ENCODE results near the gene TMEM245.

Gene TMEM245

DNA sequence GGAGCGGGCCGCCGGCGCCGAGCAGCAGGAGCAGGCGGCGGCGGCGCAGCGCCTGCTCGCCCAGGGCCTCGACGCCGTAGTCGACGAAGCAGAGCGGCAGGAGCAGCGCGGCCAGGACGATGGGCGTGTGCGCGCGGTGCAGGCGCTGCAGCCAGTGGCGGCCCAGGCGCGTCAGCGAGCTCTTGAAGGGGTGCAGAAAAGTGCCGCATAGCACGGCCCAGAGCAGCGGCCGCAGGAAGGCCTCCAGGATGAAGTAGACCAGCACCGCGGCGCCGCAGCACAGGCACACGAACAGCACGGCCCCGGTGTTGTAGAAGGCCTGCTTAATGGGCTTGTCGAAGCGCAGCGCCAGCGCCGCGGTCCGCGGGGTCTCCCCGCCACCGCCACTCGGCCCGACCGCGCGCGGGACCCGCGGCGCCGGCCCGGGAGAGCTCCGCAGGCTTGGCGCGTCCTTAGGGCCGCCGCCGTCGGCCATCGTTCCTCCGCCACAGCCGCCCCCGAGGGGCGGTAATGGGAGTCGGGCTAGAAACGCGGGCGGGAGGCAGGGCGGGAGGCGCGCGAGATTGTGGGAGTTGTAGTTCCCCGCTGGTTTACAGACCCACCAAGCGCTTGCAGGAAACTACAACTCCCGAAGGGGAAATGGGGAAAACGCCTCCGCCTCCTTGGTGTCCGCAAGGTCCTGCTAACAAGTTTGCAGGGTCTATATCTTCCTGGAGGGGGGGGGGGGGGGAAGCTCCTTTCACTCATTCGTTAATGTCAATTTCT is at the start of gene TMEM245:
Gene TMEM245 (minus strand): TSS at position 509 of the 765 bp plus-strand sequence. CDS start 34 bp downstream, at position 475.
- H3K27ac ChIP-seq = peak within 1 kb of the TSS; percentile 88
- peak; percentile 99 for DNase-seq (ENCODE audit: low spot score)
- no peak for TF ChIP-seq CTCF (conservative IDR thresholded peaks at IDR 0.05; ENCODE audit: low read depth)
- ChIA-PET CTCF (interaction anchor here (0.6 to 2.4 kb wide), 5 partner anchors 39 to 1297 kb away, joined by 3 to 8 read pairs (median 3); no protein-coding TSS in a partner anchor), POLR2A (ENCODE audit: low non-redundant PET) (interaction anchor here (0.5 to 0.6 kb wide), 4 partner anchors 9 to 49 kb away, joined by 3 to 4 read pairs (median 3); no protein-coding TSS in a partner anchor)

DNA sequence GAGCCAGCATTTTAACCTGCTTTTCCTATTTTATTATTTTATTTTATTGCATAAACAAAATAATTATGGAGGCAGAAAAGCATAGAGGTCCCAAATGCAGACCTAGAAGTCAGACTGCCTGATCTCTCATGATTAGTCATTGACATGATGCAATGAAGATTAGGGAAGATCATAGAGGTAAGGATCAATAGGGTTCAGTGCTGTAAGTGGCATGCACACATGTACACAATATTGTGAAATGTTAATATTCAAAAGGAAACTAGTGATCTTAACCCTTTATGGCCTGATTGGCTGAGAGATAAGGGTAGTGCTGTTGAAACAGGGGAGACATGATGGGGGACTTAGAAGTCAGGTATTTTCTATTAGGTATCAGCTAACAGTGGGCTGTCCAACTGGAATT is 48.4 kb upstream of the TMEM245 start:
- DNase-seq (ENCODE audit: low spot score) = peak; percentile 51
- ChIA-PET POLR2A (ENCODE audit: low non-redundant PET) (interaction anchor here (0.6 kb wide), 1 partner anchor 48 kb away, joined by 3 read pairs; no protein-coding TSS in a partner anchor), CTCF (interaction anchor here (2.0 kb wide), 1 partner anchor 15 kb away, joined by 6 read pairs; no protein-coding TSS in a partner anchor)
- H3K27ac ChIP-seq = no peak overlapping the region
- TF ChIP-seq CTCF (conservative IDR thresholded peaks at IDR 0.05; ENCODE audit: low read depth) = no peak

- ChIA-PET POLR2A (ENCODE audit: low non-redundant PET) (no interaction called here), CTCF (no interaction called here)
- no peak for TF ChIP-seq CTCF (conservative IDR thresholded peaks at IDR 0.05; ENCODE audit: low read depth)
- no peak for DNase-seq (ENCODE audit: low spot score)
- no peak overlapping the region for H3K27ac ChIP-seq
Measured at GRCh38 chr9:109167716-109168115, 48.0 kb upstream of the TMEM245 start.

DNA sequence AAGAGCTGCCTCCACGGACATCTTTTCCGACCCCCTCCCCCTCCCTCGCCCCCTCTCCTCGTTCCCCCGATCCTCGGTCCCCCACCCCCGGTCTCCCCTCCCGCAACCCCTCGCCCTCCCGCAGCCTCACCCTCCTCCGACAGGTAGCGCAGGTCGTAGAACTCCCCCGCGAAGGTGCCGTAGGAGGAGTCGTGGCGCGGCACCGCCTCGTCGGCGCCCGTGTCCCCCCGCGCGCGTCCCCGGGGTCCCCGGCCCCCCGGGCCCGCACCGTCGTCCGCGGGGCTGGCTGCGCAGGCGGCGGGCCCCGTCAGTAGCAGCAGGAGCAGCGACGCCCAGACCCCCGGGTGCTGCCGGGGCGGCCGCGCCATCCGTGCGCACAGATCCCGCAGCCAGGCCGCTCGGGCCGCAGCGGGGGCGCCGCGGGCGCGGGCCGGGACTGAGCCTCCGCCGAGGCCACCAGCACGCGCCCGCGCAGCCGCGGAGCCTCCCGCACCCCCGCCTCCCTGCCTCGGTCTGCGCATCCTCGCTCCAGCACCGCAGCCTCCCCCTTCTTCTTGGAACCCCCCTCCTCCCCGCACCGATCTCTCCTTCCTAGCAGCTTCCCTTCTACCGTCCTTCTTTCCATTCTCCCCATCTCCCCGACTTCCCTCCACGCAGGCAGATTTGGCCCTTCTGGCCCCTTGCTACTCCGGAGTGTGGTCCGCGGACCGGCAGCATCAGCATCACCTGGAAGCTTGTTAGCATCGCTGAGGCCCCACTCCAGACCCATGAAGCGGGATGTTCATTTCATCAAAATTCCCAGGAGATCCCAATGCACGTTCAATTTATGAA is 47.2 kb upstream of the TMEM245 start, which contains the start of gene FRRS1L:
Gene FRRS1L (minus strand): TSS at position 479 of the 831 bp plus-strand sequence. CDS start 111 bp downstream, at position 368.
- no peak for TF ChIP-seq CTCF (conservative IDR thresholded peaks at IDR 0.05; ENCODE audit: low read depth)
- H3K27ac ChIP-seq = no peak within 1 kb of the TSS
- CTCF ChIA-PET = interaction anchor here (1.2 kb wide), 1 partner anchor 16 kb away, joined by 3 read pairs; no protein-coding TSS in a partner anchor
- peak; percentile 44 for DNase-seq (ENCODE audit: low spot score)
- POLR2A ChIA-PET (ENCODE audit: low non-redundant PET) = no interaction called here

DNA sequence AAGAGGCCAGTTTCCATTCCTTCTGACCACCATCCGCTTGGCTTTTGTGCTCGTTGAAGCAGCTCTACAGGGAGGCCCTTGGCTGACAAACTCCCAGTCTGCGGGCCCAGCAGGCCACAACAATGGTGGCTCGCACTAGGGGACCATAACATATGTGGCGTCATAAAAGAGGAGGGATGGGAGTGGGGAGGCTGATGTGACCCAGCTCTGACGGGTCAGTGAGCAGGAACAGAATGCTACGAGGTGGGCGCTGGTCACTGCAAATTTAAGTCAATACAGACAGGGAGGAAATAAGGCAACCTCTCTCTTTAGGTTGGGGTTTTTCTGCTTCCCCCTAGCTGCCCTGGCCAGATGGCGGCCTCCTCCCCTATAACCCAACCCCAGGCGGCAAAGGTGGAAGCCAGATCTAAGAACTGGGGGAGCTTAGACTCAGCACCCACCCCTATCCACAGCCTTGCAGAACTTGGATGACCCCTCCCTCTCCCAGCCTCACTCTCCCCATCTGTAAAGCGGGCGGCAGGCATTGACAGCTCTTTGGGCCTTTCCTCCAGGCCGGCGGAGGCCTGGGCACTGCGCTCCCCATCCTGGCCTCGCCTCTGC is 46.5 kb upstream of the TMEM245 start:
- TF ChIP-seq CTCF (conservative IDR thresholded peaks at IDR 0.05; ENCODE audit: low read depth) = no peak
- H3K27ac ChIP-seq = no peak overlapping the region
- ChIA-PET POLR2A (ENCODE audit: low non-redundant PET) (no interaction called here), CTCF (interaction anchor here (1.2 kb wide), 1 partner anchor 17 kb away, joined by 3 read pairs; no protein-coding TSS in a partner anchor)
- DNase-seq (ENCODE audit: low spot score) = no peak

DNA sequence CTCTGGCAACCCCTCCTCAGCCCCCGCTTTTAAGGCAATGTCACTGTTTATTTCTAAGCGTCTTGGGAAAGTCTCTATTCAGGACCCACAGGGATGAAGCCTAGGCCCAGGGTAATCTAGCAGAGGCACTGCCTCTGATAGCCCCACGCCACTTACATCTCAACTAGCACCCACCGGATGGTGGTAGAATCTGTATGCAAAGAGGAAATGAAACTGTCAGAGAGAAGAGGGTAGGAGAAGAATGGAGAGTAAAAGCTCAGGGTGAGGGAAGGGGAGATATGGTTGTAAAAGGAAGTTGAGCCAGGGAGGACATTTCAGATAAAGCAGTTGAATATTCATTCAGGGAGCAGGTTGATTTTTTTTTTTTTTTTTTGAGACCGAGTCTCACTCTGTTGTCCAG is 44.3 kb upstream of the TMEM245 start:
- ChIA-PET POLR2A (ENCODE audit: low non-redundant PET) (interaction anchor here (0.7 kb wide), 1 partner anchor 37 kb away, joined by 8 read pairs; no protein-coding TSS in a partner anchor), CTCF (interaction anchor here (0.6 kb wide), 1 partner anchor 1826 kb away, joined by 3 read pairs; no protein-coding TSS in a partner anchor)
- TF ChIP-seq CTCF (conservative IDR thresholded peaks at IDR 0.05; ENCODE audit: low read depth) = no peak
- no peak overlapping the region for H3K27ac ChIP-seq
- no peak for DNase-seq (ENCODE audit: low spot score)

All from RWPE1 (cell line).